Psoas muscle (tissue), 8 donors: ENCODE data around the gene GSTA1. TPM values are rescaled to one million over a fixed set of nuclear protein-coding genes. Genes with fewer than 3 reads are reported as not detected.
"Not testable (repeated sequence)": the region's sequence is repeated elsewhere in the genome, so short reads cannot be mapped to it uniquely, and the experiment has no call there.

ENCODE experiments used
- ATAC-seq, 4 donors: fragments of 200-7000 bp; cut with Tn5 transposase; one replicate each; pipeline ENCODE4 v1.9.1; 2020; ENCODE audit warnings: moderate library complexity in 3 of 4, mild to moderate bottlenecking in 2 of 4
- DNase-seq, 2 donors: peaks; one replicate each; pipeline ENCODE4 v3.0.0-alpha.2; 2020
- H3K27ac ChIP-seq: fragments of 200-600 bp; one replicate; pipeline ENCODE4 v1.8.0; 2022
- H3K27me3 ChIP-seq, 3 donors: fragments of 200-600 bp in 1 of 3; one replicate each; pipeline versions ENCODE4 v1.6.1 to v1.8.0; 2013 to 2022; ENCODE audit warnings: low read length in 2 of 3, mild to moderate bottlenecking in 2 of 3, moderate library complexity in 1 of 3; ENCODE audit not compliant: insufficient read depth in 3 of 3
- H3K36me3 ChIP-seq, 2 donors: fragments of 200-600 bp in 1 of 2; one replicate each; pipeline versions ENCODE4 v1.6.1 to v1.8.0; 2013 to 2022; ENCODE audit warnings: low read depth in 1 of 2, mild to moderate bottlenecking in 1 of 2, moderate library complexity in 1 of 2; ENCODE audit not compliant: insufficient read depth in 1 of 2
- H3K4me1 ChIP-seq: fragments of 200-600 bp; one replicate; pipeline ENCODE4 v1.8.0; 2022
- H3K4me3 ChIP-seq: fragments of 200-600 bp; one replicate; pipeline ENCODE4 v1.8.0; 2022; ENCODE audit warnings: mild to moderate bottlenecking
- H3K9me3 ChIP-seq: fragments of 200-600 bp; one replicate; pipeline ENCODE4 v1.8.0; 2022
- CTCF ChIP-seq: fragments of 200-600 bp; IDR thresholded peaks from one replicate; pipeline ENCODE4 v1.8.0; 2022; ENCODE audit warnings: antibody characterized with exemption
- WGBS, 3 donors: extraction: QIAGEN DNeasy Blood & Tissue Kit; methylation state at CpG; one replicate each; pipeline versions ENCODE4 v1.1.6 to v1.1.7; 2013; 5-methylcytosine and 5-hydroxymethylcytosine counted together
- intact Hi-C, 2 donors: fragments of 100-400 bp; cut with DNase I; formaldehyde crosslinking; loops; one replicate each; pipeline versions ENCODE4 v1.11.0 to v1.14.2; 2022
- long read RNA-seq, 2 donors: library from polyadenylated mRNA; unstranded; transcript quantifications; one replicate each; pipeline ENCODE4 v2.0.0, GENCODE V29; 2021
- polyA plus RNA-seq, 3 donors: library from polyadenylated mRNA; stranded (reverse); fragments of 200-250 nt; gene quantifications; one replicate each; pipeline ENCODE4 v1.2.3, GENCODE V29; 2013
- total RNA-seq, 4 donors: library from RNA; stranded (reverse); fragmentation: NEBNext Ultra II Directional in 2 of 4; extraction: Animal tissue kit (Norgen Biotek cat#: 25700) in 2 of 4; gene quantifications; one replicate each; pipeline versions ENCODE4 v1.2.1 to v1.2.4, GENCODE V29; 2021 to 2023
- donor health status: healthy with polysubstance abuse.
- donor health status: DM: no; HTN: no; CAD: no; lungs with moderate emphysema.
- donor health status: Bipolar disorder and iron deficiency.
- donor health status: healthy.
- donor health status: DM: yes; HTN: yes; CAD: no.
- donor health status: DM: no; HTN: no; CAD: no.
- donor health status: DM: no; HTN: no; CAD: no.
- donor health status: DM: yes; HTN: yes; CAD: no.

GSTA1 gene
- total RNA-seq (1 to 10 TPM in 1 of 4 donors, under 1 TPM in 1, not detected in 2; 0.39 to 1.6 TPM), polyA plus RNA-seq (under 1 TPM in 2 of 3 donors, not detected in 1; 0.10 to 0.35 TPM)
- long read RNA-seq, donor 1: 0 reads
- long read RNA-seq, donor 2: 0 reads

- H3K36me3 ChIP-seq, ATAC-seq, H3K4me1 ChIP-seq, intact Hi-C loops, H3K4me3 ChIP-seq, DNase-seq, H3K9me3 ChIP-seq, H3K27ac ChIP-seq, H3K27me3 ChIP-seq: not testable (repeated sequence)
- 44 to 71% (median 51%) methylated on average over 5 of the region's 5 CpGs for WGBS, 3 donors
These were observed at the start of gene GSTA1 for GRCh38 chr6:52803668-52804255. Gene GSTA1 (minus strand): TSS chr6:52803816. CDS start chr6:52799267, 4,549 bp downstream.

- H3K4me1 ChIP-seq: no peaks in the 10 kb centered on the region
- no peak overlapping the region for H3K4me3 ChIP-seq
- ATAC-seq: no peak
- intact Hi-C loops: no loop called here
- H3K9me3 ChIP-seq: no peaks in the 10 kb centered on the region
- H3K27ac ChIP-seq: no peak overlapping the region
- no peak for TF ChIP-seq CTCF
- WGBS, 3 donors: 73 to 95% (median 76%) methylated on average over 4 of the region's 4 CpGs
- no peak for DNase-seq
- no peaks in the 10 kb centered on the region for H3K36me3 ChIP-seq
- no peaks in the 10 kb centered on the region for H3K27me3 ChIP-seq
These were observed 45.5 kb upstream of the GSTA1 start for GRCh38 chr6:52849137-52849536.

- TF ChIP-seq CTCF: no peak
- Histone ChIP-seq H3K27ac (no peak overlapping the region), H3K9me3 (no peaks in the 10 kb centered on the region), H3K4me3 (no peak overlapping the region), H3K27me3 (no peaks in the 10 kb centered on the region), H3K36me3 (no peaks in the 10 kb centered on the region), H3K4me1 (no peaks in the 10 kb centered on the region)
- intact Hi-C loops: no loop called here
- ATAC-seq (no peak), DNase-seq (no peak)
- 19 to 39% (median 34%) methylated on average over 1 of the region's 1 CpG for WGBS, 3 donors
These were observed 42.4 kb upstream of the GSTA1 start for GRCh38 chr6:52846002-52846401.

GRCh38 chr6:52843605-52844004 lies 40.0 kb upstream of the GSTA1 start:
- Histone ChIP-seq H3K4me3 (no peak overlapping the region), H3K36me3 (no peaks in the 10 kb centered on the region), H3K9me3 (no peaks in the 10 kb centered on the region), H3K4me1 (no peaks in the 10 kb centered on the region), H3K27me3 (no peaks in the 10 kb centered on the region), H3K27ac (no peak overlapping the region)
- WGBS, 3 donors: 92 to 94% (median 93%) methylated on average over 4 of the region's 4 CpGs
- TF ChIP-seq CTCF: no peak
- intact Hi-C loops: no loop called here
- no peak for ATAC-seq
- no peak for DNase-seq

- no peak for TF ChIP-seq CTCF
- no peaks in the 10 kb centered on the region for H3K9me3 ChIP-seq
- 74 to 80% (median 75%) methylated on average over 5 of the region's 5 CpGs for WGBS, 3 donors
- no peak within 1 kb of the TSS for H3K27ac ChIP-seq
- intact Hi-C loops: no loop called here
- no peak within 1 kb of the TSS for H3K4me3 ChIP-seq
- no peaks in the 10 kb centered on the region for H3K36me3 ChIP-seq
- ATAC-seq (no peak), DNase-seq (no peak)
- no peaks in the 10 kb centered on the region for H3K4me1 ChIP-seq
- H3K27me3 ChIP-seq: peaks cover 0 to 3% (median 0%) of the 10 kb centered on the region in 3 donors
These were observed 37.4 kb upstream of the GSTA1 start, which contains the start of gene GSTA5 for GRCh38 chr6:52840763-52841585. Gene GSTA5 (minus strand): TSS chr6:52840813.
